Measurements from ENCODE around the gene RNF111. TPM values are rescaled to one million over a fixed set of nuclear protein-coding genes. Genes with fewer than 3 reads are reported as not detected.

RNF111 gene
- total RNA-seq, 4 donors from 2014 or later: 14.5 to 18.4 (median 15.8) TPM

- ATAC-seq (no peak), DNase-seq (no peak)
- Histone ChIP-seq H3K36me3 (peaks cover 5 to 79% of the 10 kb centered on the region in 2 donors), H3K27me3 (no peaks in the 10 kb centered on the region), H3K9me3 (no peaks in the 10 kb centered on the region), H3K4me3 (no peak overlapping the region), H3K27ac (no peak overlapping the region), H3K4me1 (no peaks in the 10 kb centered on the region)
- in situ Hi-C loops (cut with MboI; ENCODE audit: low sequenced_read_pairs in 4 of 4) (no loop called here), intact Hi-C loops (cut with DNase I; ENCODE audit: low total_unique reads) (no loop called here)
- TF ChIP-seq POLR2A (IDR thresholded peaks at IDR 0.05) (no peak), CTCF (IDR thresholded peaks at IDR 0.05 in 4 of 5, conservative IDR thresholded peaks at IDR 0.05 in 1 of 5) (no peak)
Observed at GRCh38 chr15:59094077-59094476, 106.6 kb downstream of the RNF111 start.

GRCh38 chr15:59096429-59096828 lies 109.0 kb downstream of the RNF111 start:
- in situ Hi-C loops (cut with MboI; ENCODE audit: low sequenced_read_pairs in 4 of 4): no loop called here
- no peak for ATAC-seq
- Histone ChIP-seq H3K9me3 (no peaks in the 10 kb centered on the region), H3K27me3 (no peaks in the 10 kb centered on the region), H3K4me1 (no peaks in the 10 kb centered on the region), H3K36me3 (peaks cover 1 to 56% of the 10 kb centered on the region in 2 donors), H3K4me3 (no peak overlapping the region), H3K27ac (no peak overlapping the region)
- intact Hi-C loops (cut with DNase I; ENCODE audit: low total_unique reads): no loop called here
- TF ChIP-seq POLR2A (IDR thresholded peaks at IDR 0.05): no peak
- TF ChIP-seq CTCF (IDR thresholded peaks at IDR 0.05 in 4 of 5, conservative IDR thresholded peaks at IDR 0.05 in 1 of 5): no peak
- no peak for DNase-seq

GRCh38 chr15:59099162-59099685 lies 111.8 kb downstream of the RNF111 start:
- intact Hi-C loops (cut with DNase I; ENCODE audit: low total_unique reads) (no loop called here), in situ Hi-C loops (cut with MboI; ENCODE audit: low sequenced_read_pairs in 4 of 4) (no loop called here)
- H3K4me3 ChIP-seq: no peak overlapping the region
- H3K36me3 ChIP-seq: peaks cover 0 to 30% of the 10 kb centered on the region in 2 donors
- no peaks in the 10 kb centered on the region for H3K27me3 ChIP-seq
- H3K9me3 ChIP-seq: no peaks in the 10 kb centered on the region
- H3K4me1 ChIP-seq: peaks cover under 1 to 1% of the 10 kb centered on the region in 2 donors
- ATAC-seq (no peak), DNase-seq (no peak)
- TF ChIP-seq CTCF (IDR thresholded peaks at IDR 0.05 in 4 of 5, conservative IDR thresholded peaks at IDR 0.05 in 1 of 5): no peak
- TF ChIP-seq POLR2A (IDR thresholded peaks at IDR 0.05): no peak
- no peak overlapping the region for H3K27ac ChIP-seq

GRCh38 chr15:59104602-59104911 lies 117.1 kb downstream of the RNF111 start:
- Histone ChIP-seq H3K4me1 (peaks cover 6 to 13% of the 10 kb centered on the region in 2 donors), H3K36me3 (no peaks in the 10 kb centered on the region), H3K4me3 (peak overlapping the region; percentile 50 to 84 (median 63)), H3K9me3 (no peaks in the 10 kb centered on the region), H3K27me3 (no peaks in the 10 kb centered on the region), H3K27ac (peak overlapping the region in 3 of 4 donors; percentile 52 to 65 (median 64))
- in situ Hi-C loops (cut with MboI; ENCODE audit: low sequenced_read_pairs in 4 of 4) (loop anchor here in 1 of 4 donors (10.0 kb wide), 1 partner anchor 120 kb away; the partner anchor contains the start of gene RNF111), intact Hi-C loops (cut with DNase I; ENCODE audit: low total_unique reads) (loop anchor here (10.0 kb wide), 1 partner anchor 120 kb away; the partner anchor contains the start of gene RNF111)
- ATAC-seq: peak in 1 of 2 donors; percentile 42
- TF ChIP-seq CTCF (IDR thresholded peaks at IDR 0.05 in 4 of 5, conservative IDR thresholded peaks at IDR 0.05 in 1 of 5): no peak
- no peak for TF ChIP-seq POLR2A (IDR thresholded peaks at IDR 0.05)
- DNase-seq: no peak
